ENCODE measurements around the gene YBX2.

- TF ChIP-seq FOXA1 (IDR thresholded peaks at IDR 0.05) = no peak
- no peak for TF ChIP-seq TARDBP (IDR thresholded peaks at IDR 0.05)
- no peak for TF ChIP-seq PKNOX1 (IDR thresholded peaks at IDR 0.05)
These were observed 10.8 kb downstream of the YBX2 start for GRCh38 chr17:7283471-7284216.

Data from HEK293T (cell line).